GM19324 (cell line): ENCODE data around the gene SEC31A.

Experiments used
- ATAC-seq: cut with Tn5 transposase; IDR thresholded peaks from one replicate; pipeline ENCODE4 v1.9.1; 2021; ENCODE audit warnings: mild to moderate bottlenecking, moderate library complexity; ENCODE audit not compliant: unreplicated experiment, low FRiP score

SEC31A gene

DNA sequence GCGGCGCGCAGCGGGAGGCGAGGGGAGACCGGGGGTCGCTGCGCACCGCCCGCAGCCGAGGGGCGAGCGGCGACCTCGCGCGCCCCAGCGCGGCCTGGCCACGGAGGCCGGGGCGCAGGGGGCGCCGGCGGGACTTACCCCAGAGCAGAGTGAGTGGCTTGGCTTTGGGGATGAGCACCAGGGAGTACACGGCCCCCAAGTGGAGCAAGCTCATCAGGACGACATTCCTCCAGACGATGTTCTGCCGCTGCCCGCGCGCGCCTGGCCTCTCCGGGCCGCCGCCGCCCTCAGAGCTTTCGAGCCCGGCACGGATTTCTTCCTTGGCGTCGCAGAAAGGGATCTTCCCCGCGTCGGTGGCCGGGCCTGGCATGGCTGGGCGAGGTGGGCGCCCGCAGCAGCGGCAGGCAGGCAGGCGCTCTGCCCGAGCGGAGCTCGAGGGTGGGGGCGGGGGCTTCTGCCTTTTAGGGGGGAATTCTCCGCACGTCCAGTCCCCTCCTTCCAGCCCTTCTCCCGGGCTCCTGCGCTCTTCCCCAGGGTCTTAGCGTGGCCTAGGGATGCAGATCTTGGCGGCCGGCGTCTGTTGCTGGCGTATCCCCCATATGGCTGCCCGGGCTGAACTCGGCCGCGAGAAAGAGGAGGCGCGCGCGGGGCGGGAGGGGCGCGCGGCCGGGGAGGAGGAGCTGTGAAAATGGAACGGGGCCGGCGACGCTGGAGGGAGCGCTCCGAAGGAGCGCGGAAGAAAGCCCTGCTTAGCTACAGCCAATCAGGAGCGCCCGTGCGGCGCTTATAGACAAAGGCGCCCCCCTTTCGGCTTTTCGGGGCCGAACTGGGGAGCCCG is 92.6 kb downstream of the SEC31A start, which contains the start of gene SCD5:
Gene SCD5 (minus strand): TSS at position 629 of the 838 bp plus-strand sequence. CDS start 259 bp downstream, at position 370.
- peak; percentile 95 for ATAC-seq

DNA sequence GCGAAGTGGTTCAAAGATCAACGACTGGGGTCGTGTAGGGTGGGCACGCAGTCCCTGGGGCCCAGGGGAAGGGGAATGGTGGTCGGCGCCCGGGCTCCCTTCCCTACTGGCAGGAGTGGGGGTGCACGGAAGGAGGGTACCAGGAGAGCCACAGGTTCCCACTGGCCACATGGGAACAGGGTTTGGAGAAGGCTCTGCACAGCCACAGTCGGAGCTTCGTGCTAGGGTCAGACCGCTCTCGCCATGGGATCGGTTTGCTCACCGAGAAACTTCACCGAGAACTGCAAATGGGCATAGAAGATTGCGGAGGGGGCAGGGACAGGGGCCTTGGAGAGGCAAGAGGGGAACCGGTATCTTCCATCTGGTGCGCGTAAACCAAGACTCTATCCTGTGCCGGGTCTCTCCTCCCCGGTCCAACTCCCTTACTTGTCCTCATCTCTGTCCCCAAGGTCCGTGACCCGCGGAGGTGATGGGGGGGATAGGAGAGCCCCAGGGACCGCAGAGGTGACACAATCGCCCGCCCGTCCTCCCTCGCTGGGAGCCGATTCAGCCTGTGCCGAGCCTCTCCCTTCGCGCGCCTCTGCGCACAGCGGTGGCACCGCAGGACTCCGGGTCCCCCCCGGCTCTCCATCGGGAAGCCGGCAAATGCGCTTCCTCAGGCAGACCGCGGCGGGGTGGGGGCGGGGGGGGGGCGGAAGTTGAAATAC is 93.4 kb downstream of the SEC31A start:
- no peak for ATAC-seq

DNA sequence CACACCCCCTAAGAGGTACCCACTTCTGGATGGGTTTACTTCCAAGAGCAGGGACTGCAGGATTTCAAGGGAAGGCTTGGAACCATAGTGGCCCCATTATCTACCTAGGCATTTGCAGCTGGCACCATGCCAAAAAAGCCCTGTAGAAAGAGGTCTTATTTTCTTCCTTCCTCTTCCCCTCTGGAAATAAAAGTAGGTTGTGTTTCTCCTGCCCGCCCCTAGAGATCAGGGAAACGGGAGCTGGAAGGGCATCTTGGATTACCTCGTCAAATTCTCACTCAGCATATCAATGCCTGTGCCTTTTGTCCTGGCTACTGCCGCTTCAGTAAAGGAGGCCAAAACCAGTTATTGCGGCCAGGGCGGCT is 93.9 kb downstream of the SEC31A start:
- ATAC-seq: no peak

DNA sequence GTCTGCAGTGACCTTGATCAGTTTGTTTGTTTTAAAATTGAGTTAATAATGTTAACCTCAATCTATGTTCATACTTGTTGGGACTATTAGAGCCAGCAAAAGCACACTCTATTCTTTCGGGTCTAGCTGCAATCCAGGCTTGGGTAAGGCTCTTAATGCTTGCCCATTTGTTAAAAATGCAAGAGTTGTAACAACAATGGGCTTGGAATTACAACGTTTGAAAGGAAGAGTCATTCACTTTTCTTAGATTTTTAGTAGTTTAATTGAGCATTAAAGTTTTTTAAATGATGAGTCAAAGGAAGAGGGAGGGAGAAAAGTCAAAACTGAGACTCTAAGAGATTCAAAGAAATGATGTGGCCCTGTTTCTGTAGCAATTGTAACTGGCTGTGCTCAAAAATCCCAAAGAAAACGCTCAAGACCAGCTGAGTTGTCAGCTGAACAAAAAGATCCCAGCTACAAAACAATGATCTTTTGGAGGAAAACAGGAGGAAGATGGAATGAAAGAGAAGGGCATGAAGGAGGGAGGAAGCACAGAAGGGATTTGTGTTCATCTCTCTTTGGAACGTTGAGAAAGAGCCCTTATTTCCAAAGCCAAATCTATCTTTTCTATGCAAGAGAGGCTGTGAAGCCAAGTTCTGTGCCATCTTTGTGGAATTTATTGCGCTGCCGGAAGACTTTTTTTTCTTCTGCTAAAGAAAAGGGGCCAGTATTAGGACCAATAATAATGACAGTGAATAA is 97.9 kb downstream of the SEC31A start:
- no peak for ATAC-seq

- no peak for ATAC-seq
Measured at GRCh38 chr4:82791179-82791578, 99.8 kb downstream of the SEC31A start.

DNA sequence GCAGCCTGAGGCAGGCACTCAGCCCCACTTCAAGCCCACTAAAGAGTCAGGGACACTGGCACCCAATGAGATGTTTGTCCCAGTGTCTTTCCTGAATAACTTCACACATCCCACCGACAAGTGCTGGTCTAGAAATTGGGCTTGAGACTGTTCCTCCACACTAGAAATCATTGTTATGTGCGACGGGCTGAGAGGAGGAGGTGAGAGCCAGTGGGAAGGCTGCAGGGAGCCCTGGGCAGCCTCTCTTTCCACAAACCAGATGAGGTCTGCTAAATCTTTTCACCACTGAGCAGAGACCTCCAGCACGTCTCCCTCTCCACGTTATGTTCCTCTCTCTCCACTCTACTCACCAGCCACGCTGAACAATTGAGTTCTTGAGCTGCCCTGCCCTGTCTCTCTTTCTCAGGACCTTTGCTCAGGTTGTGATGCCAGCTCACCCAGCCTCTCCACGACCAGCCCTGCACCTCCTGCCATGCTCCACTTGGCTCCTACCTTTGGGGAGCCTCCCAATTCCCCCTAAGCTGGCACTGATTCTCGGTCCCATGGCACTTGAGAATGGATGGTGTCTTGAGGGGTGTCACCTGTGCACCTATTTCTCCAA is 100.8 kb downstream of the SEC31A start:
- ATAC-seq: no peak

GRCh38 chr4:82789025-82789776 is 101.8 kb downstream of the SEC31A start:
- no peak for ATAC-seq

- ATAC-seq: no peak
Measured at GRCh38 chr4:82787342-82787741, 103.6 kb downstream of the SEC31A start.

DNA sequence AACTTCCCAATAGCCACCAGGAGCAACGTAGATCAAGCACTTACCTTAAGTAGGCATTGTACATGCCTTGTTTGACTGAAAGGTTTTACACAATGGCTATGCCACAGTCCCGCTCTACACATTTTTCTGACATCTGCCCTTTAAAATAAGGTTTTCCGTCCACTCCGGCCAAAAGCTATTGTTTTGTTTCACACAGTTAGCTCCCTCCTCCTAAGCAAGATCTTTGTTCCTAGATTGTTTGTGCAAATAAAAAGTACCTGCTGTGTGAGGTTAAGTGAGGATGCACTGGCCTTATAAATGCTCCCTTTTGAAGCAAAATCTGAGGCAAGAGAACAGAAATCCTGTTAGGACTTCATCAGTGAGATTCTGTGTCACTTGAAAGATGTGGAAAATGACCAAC is 104.1 kb downstream of the SEC31A start:
- ATAC-seq: no peak

DNA sequence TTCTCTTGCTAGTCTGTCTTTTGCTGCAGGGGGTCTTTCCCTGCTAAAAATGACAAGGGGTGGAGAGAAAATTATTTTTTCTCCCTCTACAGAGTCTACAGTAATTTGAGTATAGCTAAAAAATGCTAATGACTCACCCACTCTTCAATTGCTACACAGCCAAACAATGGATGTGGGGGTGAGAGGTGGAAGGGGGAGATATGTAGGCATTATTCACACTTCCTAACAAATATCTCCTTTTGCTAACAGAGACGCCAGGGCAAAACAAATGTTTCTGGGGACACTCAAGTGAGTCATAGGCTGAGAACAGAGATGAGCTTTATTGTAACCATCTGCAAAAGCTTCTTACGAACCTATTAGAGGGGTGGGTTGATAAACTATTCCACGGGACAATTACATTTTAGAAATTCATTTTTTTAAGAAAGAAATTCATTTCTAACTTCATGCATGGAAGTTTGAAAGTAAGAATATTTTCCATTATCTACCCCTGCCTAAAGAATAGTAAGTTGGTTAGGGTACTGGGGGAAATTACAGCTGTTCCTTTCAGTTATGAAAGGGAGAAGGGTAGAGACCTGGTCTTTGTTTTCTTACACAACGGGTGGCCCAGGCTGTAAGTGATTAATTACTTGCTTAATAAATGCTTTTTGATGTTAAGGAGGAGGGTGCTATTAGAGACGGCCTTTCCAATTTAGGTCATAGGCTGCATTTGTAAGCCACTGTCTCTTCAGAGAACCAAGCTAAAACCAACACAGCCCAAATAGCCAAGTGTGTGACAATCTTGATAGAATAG is 105.1 kb downstream of the SEC31A start:
- no peak for ATAC-seq

GRCh38 chr4:82784681-82785610 is 106.0 kb downstream of the SEC31A start:
- ATAC-seq: no peak

GRCh38 chr4:82782626-82783345 is 108.2 kb downstream of the SEC31A start:
- no peak for ATAC-seq

DNA sequence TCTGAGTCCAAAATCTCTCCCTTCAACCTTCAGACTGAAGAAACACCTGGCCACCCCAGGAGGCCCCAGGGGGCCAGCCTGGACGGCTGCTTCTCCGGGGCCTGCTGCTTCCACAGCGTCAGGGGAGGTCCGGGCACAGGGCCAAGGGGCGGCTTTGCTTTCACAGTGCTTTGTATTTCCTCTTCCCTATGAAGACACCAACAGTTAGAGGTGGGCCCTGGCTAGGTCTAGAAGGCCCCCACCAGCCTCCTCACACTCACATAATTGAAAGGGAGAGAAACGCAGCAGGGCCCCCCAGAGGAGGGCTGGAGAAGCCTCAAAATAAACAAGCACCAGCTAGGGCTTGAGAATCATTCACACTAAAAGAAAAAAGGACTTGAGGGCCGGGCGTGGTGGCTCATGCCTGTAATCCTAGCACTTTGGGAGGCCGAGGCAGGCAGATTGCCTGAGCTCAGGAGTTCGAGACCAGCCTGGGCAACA is 110.2 kb downstream of the SEC31A start:
- ATAC-seq: no peak

DNA sequence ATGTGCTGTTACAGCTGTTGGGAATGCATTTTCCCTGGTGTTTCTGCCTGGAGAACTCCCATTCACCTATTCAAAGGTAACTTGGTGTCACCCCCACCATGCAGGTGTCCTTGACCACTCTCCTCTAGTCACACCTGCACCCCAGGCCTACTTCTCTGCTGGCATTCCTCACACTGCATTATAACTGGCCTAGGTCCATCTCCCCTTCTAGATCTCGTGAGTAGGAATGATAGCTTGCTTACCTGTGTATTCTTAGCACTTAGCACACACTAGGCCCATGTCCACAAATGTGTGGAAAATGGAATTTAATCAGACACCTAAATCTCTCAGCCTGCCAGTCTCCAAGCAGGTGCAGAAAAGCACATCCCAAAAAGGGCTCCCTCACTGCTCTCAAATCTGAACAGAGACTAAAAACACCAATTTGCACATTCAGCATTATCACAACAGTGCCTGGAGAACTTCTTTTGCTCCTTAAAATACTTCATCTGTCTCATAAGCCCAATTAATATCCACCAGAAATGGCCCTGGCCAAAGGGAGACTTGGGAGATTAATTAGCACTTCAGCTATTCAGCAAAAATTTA is 110.7 kb downstream of the SEC31A start:
- no peak for ATAC-seq

DNA sequence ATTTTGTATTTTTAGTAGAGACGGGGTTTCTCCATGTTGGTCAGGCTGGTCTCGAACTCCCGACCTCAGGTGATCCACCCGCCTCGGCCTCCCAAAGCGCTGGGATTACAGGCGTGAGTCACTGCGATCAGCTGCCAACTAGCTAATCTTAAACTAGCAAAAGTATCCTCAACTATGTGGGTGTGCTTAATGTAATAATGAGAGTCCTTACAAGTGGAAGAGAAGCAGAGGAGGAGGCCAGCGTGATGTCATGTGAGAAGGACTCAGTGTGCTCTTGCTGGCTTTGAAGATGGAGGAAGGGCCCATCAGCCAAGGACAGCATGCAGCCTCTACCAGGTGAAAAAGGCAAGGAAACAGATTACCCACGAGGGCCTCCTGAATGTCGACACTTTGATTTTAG is 111.9 kb downstream of the SEC31A start:
- no peak for ATAC-seq

- no peak for ATAC-seq
Measured at GRCh38 chr4:82777857-82778525, 113.0 kb downstream of the SEC31A start.
